Mucosa of rectum (tissue), 2 donors: ENCODE data around the gene NR1H4.
"Not testable (repeated sequence)": the region's sequence is repeated elsewhere in the genome, so short reads cannot be mapped to it uniquely, and the experiment has no call there.

Experiments used
- H3K27ac ChIP-seq, 2 donors: one replicate each; pipeline ENCODE4 v1.7.0; 2013; ENCODE audit warnings: inconsistent platforms in 2 of 2, low read depth in 2 of 2, low read length in 2 of 2
- H3K27me3 ChIP-seq, 2 donors: one replicate each; pipeline ENCODE4 v1.7.0; 2013; ENCODE audit warnings: low read length in 2 of 2; ENCODE audit not compliant: control insufficient read depth in 2 of 2, insufficient read depth in 2 of 2
- H3K36me3 ChIP-seq, 2 donors: one replicate each; pipeline ENCODE4 v1.7.0; 2013; ENCODE audit warnings: low read length in 2 of 2; ENCODE audit not compliant: control insufficient read depth in 2 of 2, insufficient read depth in 2 of 2
- H3K4me1 ChIP-seq, 2 donors: one replicate each; pipeline ENCODE4 v1.7.0; 2013; ENCODE audit warnings: low read length in 2 of 2, mild to moderate bottlenecking in 1 of 2; ENCODE audit not compliant: control insufficient read depth in 2 of 2, insufficient read depth in 2 of 2
- H3K4me3 ChIP-seq, 2 donors: one replicate each; pipeline ENCODE4 v1.7.0; 2013; ENCODE audit warnings: low read length in 2 of 2
- H3K9ac ChIP-seq, 2 donors: one replicate each; pipeline ENCODE4 v1.7.0; 2013; ENCODE audit warnings: low read length in 2 of 2, low read depth in 1 of 2, mild to moderate bottlenecking in 1 of 2
- H3K9me3 ChIP-seq, 2 donors: one replicate each; pipeline ENCODE4 v1.7.0; 2013; ENCODE audit warnings: low read length in 2 of 2; ENCODE audit not compliant: control insufficient read depth in 2 of 2
- donor health status: healthy.
- donor health status: Normal muscosa, but diverticular disease.

The NR1H4 gene

DNA sequence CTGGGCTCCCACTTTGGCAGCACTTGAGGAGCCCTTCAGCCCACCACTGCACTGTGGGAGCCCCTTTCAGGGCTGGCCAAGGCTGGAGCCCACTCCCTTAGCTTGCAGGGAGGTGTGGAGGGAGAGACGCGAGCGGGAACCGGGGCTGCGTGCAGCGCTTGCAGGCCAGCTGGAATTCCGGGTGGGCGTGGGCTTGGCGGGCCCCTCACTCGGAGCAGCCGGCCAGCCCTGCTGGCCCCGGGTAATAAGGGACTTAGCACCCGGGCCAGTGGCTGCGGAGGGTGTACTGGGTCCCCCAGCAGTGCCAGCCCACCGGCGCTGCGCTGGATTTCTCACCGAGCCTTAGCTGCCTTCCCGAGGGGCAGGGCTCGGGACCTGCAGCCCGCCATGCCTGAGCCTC lies 85.6 kb downstream of the NR1H4 start:
- H3K36me3 ChIP-seq, H3K9ac ChIP-seq, H3K4me3 ChIP-seq, H3K27ac ChIP-seq, H3K9me3 ChIP-seq, H3K27me3 ChIP-seq, H3K4me1 ChIP-seq: not testable (repeated sequence)

DNA sequence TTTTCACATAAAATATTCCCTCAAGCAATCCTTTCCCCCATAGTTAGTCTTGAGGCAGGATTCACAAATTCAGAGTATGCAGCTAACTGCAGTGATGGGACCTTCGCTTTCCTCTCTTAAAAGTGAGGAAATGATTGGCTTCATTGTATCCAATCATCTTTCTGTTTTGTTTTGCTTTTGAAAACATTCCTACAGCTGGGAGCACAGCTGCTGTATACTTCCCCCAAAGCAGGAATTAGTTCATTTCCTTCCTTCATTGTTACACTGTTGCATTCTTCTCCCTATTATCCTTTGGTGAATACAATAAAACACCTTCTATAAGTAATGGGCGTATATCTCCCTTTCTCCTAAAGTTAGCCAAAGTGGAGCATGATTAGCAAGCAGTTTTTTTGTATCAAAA lies 90.4 kb downstream of the NR1H4 start:
- no peak overlapping the region for H3K9ac ChIP-seq
- H3K27me3 ChIP-seq, result no peaks in the 10 kb centered on the region
- H3K36me3 ChIP-seq, result no peaks in the 10 kb centered on the region
- H3K4me3 ChIP-seq, result no peak overlapping the region
- no peaks in the 10 kb centered on the region for H3K9me3 ChIP-seq
- no peaks in the 10 kb centered on the region for H3K4me1 ChIP-seq
- H3K27ac ChIP-seq, result no peak overlapping the region

DNA sequence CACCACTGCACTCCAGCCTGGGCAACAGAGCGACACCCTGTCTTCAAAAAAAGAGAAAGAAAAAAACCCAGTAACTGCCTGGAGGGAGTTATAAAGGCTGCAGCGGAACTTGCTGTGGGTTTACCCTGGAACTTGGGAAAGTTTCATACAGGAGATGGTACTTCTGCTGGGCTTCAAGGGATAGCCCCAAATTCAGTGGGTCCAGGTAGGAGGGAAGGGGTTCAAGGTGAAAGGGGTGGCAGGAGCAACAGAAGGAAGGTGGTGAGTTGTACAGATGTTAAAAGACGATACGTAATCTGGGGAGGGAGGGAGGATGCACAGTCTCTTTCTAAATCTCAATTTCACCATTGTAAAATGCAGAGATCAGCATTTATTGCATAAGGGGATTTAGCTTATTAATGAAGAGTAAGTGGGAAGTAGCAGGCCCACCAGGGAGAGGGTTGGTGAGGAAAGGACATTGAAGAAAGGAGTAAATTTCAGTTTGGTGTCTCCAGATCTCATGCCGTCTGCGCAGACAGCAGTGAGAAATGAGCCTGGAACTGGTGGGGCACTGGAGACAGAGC lies 91.3 kb downstream of the NR1H4 start:
- no peak overlapping the region for H3K4me3 ChIP-seq
- no peaks in the 10 kb centered on the region for H3K36me3 ChIP-seq
- no peak overlapping the region for H3K27ac ChIP-seq
- no peak overlapping the region for H3K9ac ChIP-seq
- H3K9me3 ChIP-seq, result no peaks in the 10 kb centered on the region
- H3K27me3 ChIP-seq, result no peaks in the 10 kb centered on the region
- no peaks in the 10 kb centered on the region for H3K4me1 ChIP-seq

DNA sequence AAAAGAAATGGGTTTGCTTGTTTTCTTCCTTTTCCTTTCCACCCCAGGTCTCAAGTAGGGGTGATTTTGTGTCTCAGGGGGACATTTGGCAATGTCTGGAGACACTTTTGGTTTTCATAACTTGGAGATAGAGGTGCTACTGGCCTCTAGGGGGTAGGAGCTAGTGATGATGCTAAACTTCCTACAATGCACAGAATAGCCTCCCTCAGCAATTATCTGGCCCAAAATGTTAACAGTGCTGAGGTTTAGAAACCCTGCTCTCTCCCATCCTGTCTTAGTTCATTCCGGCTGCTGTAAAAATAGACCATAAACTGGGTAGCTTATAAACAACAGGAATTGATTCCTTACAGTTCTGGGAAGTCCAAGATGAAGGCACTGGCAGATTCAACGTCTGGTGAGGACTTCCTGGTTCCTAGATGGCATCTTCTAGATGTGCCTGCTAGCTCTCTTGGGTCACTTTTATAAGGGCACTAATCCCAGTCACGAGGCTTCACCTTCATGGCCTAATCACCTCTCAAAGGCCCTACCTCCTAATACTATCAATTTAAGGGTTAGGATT lies 92.4 kb downstream of the NR1H4 start:
- Histone ChIP-seq H3K9me3 (no peaks in the 10 kb centered on the region), H3K27ac (peak overlapping the region in 1 of 2 donors; percentile 1), H3K27me3 (no peaks in the 10 kb centered on the region), H3K9ac (no peak overlapping the region), H3K4me1 (no peaks in the 10 kb centered on the region), H3K4me3 (no peak overlapping the region), H3K36me3 (no peaks in the 10 kb centered on the region)

DNA sequence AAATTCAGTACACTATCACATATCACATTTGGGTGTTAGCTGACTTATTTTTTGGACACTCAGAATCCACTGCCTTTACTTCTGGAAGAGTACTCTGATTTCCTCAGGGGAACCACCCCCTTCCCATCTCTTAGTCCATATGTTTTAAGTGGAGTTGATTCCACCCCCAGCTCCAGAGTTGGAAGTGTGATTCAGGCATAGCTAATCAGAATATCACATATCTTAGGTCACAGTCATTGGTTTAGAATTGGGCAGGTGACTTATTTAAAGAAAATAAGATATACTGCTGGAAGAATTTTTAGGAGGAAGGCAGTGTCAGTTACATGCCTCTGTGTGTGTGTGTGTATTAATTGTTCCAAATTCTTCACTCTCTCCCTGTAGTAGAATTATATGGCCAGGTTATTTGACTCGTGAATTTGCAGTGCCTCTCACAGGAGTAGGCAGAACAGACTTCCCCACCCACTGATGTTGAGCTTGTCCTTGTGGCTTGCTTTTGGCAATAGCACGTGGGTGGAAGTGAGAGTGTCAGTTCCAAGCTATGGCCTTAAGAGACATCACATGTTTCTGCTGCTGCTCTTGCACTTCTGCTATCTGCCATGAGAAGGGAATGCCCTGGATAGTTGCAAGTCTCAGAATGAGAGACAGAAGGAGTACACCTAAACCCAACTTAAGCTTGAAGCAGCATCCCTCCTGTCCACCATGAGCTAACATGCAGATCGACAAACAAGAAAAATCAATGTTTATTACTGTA lies 93.4 kb downstream of the NR1H4 start:
- Histone ChIP-seq H3K4me1 (no peaks in the 10 kb centered on the region), H3K4me3 (no peak overlapping the region), H3K36me3 (no peaks in the 10 kb centered on the region), H3K9ac (no peak overlapping the region), H3K27me3 (no peaks in the 10 kb centered on the region), H3K27ac (no peak overlapping the region), H3K9me3 (no peaks in the 10 kb centered on the region)

DNA sequence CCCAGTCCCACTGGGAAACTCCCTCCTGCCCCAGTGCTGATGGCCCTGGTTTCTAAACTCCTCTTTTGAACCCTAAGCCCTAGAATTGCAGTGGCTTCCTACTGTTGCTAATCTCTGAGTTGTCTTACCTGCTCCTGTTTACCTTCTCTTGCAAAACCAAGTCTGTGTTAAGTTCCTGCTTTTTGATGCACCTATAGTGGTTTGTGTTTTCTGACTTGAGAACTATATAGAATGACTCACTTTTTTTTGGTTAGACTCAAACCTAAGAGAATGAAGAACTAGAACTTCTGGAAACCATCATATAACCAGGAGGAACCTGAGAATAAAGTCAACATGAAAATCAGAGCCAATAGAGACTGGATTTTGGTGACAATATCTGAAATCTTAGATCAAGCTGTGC lies 94.3 kb downstream of the NR1H4 start:
- Histone ChIP-seq H3K27ac (no peak overlapping the region), H3K4me1 (no peaks in the 10 kb centered on the region), H3K9me3 (no peaks in the 10 kb centered on the region), H3K27me3 (no peaks in the 10 kb centered on the region), H3K4me3 (no peak overlapping the region), H3K9ac (no peak overlapping the region), H3K36me3 (no peaks in the 10 kb centered on the region)

DNA sequence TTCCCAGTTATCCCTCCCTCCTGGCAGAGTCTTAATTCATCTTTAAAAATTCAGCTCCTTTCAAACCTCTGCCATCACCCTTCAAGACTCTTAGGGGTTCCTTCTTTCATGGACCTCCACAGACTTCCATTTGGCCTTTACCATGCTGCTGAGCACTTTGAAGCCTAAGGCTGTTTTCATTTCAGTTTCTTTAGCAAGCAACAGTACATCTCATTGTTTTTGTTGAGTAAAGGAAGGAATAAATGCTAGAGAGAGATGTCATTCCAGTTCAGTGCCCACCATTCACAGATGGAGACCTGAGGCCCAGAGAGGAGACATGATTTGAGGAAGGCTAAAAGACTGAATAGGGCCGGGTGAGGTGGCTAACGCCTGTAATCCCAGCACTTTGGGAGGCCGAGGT lies 98.5 kb downstream of the NR1H4 start:
- no peak overlapping the region for H3K27ac ChIP-seq
- no peaks in the 10 kb centered on the region for H3K27me3 ChIP-seq
- H3K4me1 ChIP-seq, result peaks cover 9% of the 10 kb centered on the region in 2 donors
- H3K9ac ChIP-seq, result no peak overlapping the region
- H3K4me3 ChIP-seq, result no peak overlapping the region
- H3K36me3 ChIP-seq, result no peaks in the 10 kb centered on the region
- H3K9me3 ChIP-seq, result no peaks in the 10 kb centered on the region

DNA sequence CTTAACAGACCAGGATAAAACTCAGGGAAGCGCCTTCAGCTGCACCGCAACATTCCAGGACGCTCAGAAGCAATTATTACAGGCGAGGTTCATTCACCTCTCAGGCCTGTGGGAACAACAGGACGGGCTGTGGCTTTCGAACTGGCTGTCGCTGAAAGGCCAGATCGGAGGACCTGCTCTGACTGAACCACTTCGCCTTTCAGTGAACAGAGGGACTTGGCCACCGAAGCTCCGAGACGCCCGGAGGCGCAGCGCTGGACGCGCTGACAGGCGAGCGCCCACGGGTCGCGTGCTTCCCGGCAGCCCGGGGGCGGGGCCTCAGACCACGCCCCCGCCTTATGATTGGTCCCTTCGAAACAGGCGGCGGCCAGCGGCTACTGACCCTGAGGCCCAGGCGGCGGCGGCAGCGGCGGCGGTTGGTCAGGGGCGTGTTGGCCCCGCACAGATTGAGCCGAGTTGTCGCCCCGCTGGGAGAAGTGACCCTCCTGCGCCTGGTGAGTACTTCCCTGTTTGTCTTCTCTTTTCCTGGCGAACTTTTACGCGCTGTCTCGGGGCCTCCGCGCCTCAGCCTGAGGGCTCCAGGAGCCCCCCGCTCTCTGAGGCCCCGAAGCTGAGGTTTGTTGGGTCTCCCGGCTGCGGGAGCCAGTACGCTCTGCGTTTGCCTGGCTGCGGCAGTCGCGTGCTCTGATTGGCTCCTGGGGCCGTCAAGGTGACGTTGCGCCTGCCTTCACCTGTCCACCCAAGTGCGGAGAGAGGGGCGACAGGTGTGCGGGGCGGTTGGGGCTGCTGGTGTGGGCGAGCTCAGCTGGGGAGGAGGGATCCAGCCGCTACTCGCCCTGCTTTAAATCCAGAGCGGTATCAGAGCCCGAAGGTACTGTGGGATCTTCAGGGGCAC lies 99.9 kb downstream of the NR1H4 start, which contains the start of gene GAS2L3:
Gene GAS2L3 (plus strand): TSS at position 393 of the 895 bp plus-strand sequence. CDS start 21,221 bp downstream, outside the sequence.
- Histone ChIP-seq H3K9me3 (no peaks in the 10 kb centered on the region), H3K27me3 (no peaks in the 10 kb centered on the region), H3K4me1 (peaks cover 9% of the 10 kb centered on the region in 2 donors), H3K9ac (peak within 1 kb of the TSS; percentile 87 to 98), H3K27ac (peak within 1 kb of the TSS; percentile 84 to 87), H3K4me3 (peak within 1 kb of the TSS; percentile 85 to 86), H3K36me3 (no peaks in the 10 kb centered on the region)

DNA sequence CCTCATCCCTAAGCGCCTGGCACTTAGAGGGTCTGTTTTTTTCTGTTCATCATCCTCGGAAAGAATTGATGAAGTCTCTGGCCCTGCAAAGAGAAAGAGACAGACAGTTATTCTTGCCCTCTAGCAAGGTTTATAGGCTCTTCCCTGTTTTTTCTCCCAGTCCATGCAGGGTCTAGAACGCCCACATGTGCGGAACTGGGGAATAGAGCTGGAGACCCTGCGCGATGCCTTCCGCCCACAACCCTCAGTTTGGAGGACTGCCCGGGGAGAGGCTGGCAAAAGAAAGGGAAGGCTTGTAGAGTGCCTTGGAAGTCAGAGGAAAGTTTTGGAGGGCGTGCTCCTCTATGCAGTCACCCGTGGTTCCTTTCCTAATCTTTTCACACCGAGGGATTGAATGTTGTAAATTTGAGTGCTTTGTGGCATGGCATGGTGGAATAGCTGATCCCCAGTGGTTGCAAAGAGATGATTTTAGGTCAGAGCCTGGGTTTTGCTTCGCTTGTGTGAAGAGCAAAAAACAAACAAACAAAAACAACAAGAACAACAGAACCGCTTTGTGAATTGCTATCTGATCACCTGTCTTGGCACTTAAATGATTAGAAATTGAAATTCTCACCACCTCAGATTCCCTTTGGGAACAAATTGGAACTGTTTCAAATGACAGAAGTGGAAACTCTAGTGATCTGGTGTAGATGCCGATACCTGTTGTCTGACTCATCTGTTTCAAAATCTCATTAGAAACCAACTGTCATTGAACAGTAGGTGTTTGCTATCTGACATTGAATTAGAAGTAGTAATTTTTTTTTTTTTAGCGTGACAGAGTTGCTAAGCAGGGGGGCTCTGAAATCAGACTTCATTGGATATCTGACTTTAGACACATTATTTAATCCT lies 100.8 kb downstream of the NR1H4 start:
- Histone ChIP-seq H3K9ac (peak overlapping the region; percentile 87 to 98), H3K4me3 (peak overlapping the region; percentile 85 to 86), H3K36me3 (peaks cover 0 to 2% of the 10 kb centered on the region in 2 donors), H3K9me3 (no peaks in the 10 kb centered on the region), H3K4me1 (peaks cover 9% of the 10 kb centered on the region in 2 donors), H3K27ac (peak overlapping the region; percentile 84 to 87), H3K27me3 (no peaks in the 10 kb centered on the region)
